ENCODE measurements around the gene EFEMP1.

GRCh38 chr2:55951533-55951932 is 28.0 kb upstream of the EFEMP1 start:
- no peak for TF ChIP-seq CTCF (IDR thresholded peaks at IDR 0.05)
- no peak for TF ChIP-seq POLR2A (IDR thresholded peaks at IDR 0.05)

Data from esophagus squamous epithelium (tissue), 4 donors.